LoVo (cell line): ENCODE results near the gene CHKA.
A peak's percentile ranks its signal among the peaks of the same experiment; 100 is the strongest.

Experiments
- DNase-seq: peaks from one replicate; pipeline ENCODE4 v3.0.0-alpha.2; 2016; ENCODE audit warnings: low spot score

Gene CHKA

GRCh38 chr11:68044145-68044813, 76.9 kb downstream of the CHKA start:
- DNase-seq, result no peak

GRCh38 chr11:68043349-68044144, 77.6 kb downstream of the CHKA start:
- no peak for DNase-seq

GRCh38 chr11:68043029-68043348, 78.2 kb downstream of the CHKA start:
- DNase-seq, result no peak

GRCh38 chr11:68042219-68043028, 78.8 kb downstream of the CHKA start:
- no peak for DNase-seq

GRCh38 chr11:68041617-68042218, 79.5 kb downstream of the CHKA start:
- no peak for DNase-seq

- DNase-seq, result no peak
Measured at GRCh38 chr11:68040957-68041591, 80.1 kb downstream of the CHKA start.

- DNase-seq, result no peak
Measured at GRCh38 chr11:68040101-68040956, 80.9 kb downstream of the CHKA start.

- no peak for DNase-seq
Measured at GRCh38 chr11:68039526-68040086, 81.6 kb downstream of the CHKA start.

GRCh38 chr11:68038718-68039525, 82.3 kb downstream of the CHKA start, which contains the start of gene TCIRG1:
Gene TCIRG1 (plus strand): TSS chr11:68039025. CDS start chr11:68041272, 2,247 bp downstream.
- peak; percentile 88 for DNase-seq

GRCh38 chr11:68038226-68038717, 82.9 kb downstream of the CHKA start:
- no peak for DNase-seq

- DNase-seq, result no peak
Measured at GRCh38 chr11:68037411-68038225, 83.6 kb downstream of the CHKA start.

GRCh38 chr11:68036717-68037239, 84.4 kb downstream of the CHKA start:
- no peak for DNase-seq

- DNase-seq, result no peak
Measured at GRCh38 chr11:68036141-68036716, 85.0 kb downstream of the CHKA start.

- no peak for DNase-seq
Measured at GRCh38 chr11:68035266-68035876, 85.8 kb downstream of the CHKA start.

- no peak for DNase-seq
Measured at GRCh38 chr11:68033708-68034045, 87.5 kb downstream of the CHKA start.

GRCh38 chr11:68032997-68033707, 88.0 kb downstream of the CHKA start:
- no peak for DNase-seq

GRCh38 chr11:68032003-68032402, 89.2 kb downstream of the CHKA start:
- DNase-seq, result no peak
